NCI-H2196 (cell line): ENCODE data around the gene RPP25.

ENCODE experiments used
- DNase-seq: peaks from one replicate; lab custom pipeline; 2025; ENCODE audit not compliant: unreplicated experiment; lab: John Stamatoyannopoulos, UW

Gene RPP25

GRCh38 chr15:74963213-74963612, 6.6 kb upstream of the RPP25 start:
- no peak for DNase-seq

DNA sequence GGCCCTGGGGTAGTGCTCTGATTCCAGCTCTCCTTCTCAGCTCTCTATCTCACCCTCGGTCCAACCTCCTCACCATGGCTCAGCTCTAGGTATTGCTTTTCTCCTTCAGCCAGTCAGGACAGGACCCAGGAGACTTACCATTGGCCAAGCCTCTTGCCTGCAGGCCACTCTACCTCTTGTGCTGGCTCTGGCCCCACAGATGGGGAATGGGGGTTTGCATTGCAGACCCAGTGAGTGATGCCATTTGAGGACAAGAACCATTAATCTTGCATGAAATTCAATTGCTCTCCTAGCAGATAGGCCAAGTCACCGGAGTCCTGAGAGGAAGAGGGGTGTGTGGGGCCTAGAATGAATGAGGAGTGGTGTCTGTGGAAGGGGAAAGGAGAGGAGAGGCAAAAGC, 6.1 kb upstream of the RPP25 start:
- DNase-seq: no peak

DNA sequence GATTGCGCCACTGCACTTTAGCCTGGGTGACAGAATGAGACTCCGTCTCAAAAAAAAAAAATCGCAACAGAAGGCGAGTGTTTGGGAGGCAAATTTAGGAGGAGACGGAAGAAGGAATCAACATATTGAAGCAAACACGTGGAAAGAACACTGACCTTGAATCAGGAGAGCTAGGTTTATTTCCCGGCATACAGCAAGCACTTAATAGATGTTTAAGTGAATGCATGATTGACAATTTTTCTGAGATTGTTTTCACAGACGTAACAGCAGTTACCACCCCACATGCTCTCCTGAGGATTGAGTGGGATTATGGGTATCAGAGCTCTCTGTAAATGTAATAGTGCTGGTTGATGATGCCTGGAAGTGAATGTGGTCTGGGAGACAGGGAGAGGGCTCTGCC, 5.6 kb upstream of the RPP25 start:
- no peak for DNase-seq

DNA sequence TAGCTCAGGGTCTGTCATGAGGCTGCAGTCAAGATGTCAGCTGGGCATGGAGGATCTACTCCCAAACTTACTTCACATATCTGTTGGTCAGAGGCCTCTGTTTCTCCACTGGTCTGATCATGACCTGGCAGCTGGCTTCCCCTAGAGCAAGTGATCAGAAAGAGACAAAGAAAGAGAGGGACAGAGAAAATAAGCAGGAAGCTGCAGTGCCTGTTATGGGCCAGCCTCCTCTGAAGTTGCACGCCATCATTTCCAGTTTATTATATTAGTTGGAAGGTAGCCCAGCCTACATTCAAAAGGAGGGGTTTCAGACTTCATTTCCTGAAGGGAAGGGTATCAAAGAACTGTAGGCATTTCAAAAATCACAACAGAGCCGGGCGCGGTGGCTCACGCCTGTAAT, 5.0 kb upstream of the RPP25 start:
- peak; percentile 24 for DNase-seq

- no peak for DNase-seq
Observed at GRCh38 chr15:74960995-74961588, 4.5 kb upstream of the RPP25 start.

GRCh38 chr15:74960286-74960685, 3.7 kb upstream of the RPP25 start:
- no peak for DNase-seq

GRCh38 chr15:74959586-74959939, 3.0 kb upstream of the RPP25 start:
- no peak for DNase-seq

DNA sequence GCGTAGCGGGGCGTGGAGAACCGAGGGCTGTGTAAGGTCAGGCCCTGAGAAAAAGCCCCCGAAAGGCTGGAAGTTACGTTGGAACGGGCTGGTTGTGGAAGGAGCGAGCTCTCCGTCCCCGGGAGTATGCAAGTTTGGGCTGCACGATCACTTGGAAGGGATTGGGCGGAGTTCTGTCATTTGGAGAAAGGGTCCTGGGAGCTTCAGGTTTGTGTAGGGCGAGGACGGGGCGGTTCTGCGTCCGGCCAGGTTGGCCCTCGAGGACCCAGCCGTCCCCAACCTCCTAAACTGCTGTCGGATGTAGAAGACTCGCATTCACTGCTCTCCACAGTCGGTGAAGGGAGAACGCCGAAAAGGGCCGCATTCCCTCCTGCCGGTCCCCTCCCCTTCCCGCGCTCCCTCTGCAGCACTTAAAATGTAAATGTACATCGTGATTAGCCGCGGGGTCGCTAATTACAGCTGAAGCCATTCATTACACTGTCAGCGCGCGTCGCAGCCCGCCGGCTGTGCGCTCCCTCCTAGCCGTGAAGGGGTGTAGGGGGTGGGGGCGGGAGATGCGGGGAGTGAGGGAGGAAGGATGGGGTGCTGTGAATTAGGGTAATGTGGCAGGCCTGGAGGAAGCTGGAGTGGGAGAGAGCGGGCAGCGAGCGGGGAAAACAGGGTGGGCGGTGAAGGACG, 2.5 kb upstream of the RPP25 start:
- no peak for DNase-seq

- no peak for DNase-seq
Observed at GRCh38 chr15:74958320-74958907, 1.8 kb upstream of the RPP25 start.

- no peak for DNase-seq
Observed at GRCh38 chr15:74957476-74958035, 984 bp upstream of the RPP25 start.

- DNase-seq: peak; percentile 51
Observed at GRCh38 chr15:74955796-74956647, 550 bp downstream of the RPP25 start.

GRCh38 chr15:74955017-74955416, 1.6 kb downstream of the RPP25 start:
- no peak for DNase-seq

- DNase-seq: no peak
Observed at GRCh38 chr15:74954515-74954914, 2.1 kb downstream of the RPP25 start.

DNA sequence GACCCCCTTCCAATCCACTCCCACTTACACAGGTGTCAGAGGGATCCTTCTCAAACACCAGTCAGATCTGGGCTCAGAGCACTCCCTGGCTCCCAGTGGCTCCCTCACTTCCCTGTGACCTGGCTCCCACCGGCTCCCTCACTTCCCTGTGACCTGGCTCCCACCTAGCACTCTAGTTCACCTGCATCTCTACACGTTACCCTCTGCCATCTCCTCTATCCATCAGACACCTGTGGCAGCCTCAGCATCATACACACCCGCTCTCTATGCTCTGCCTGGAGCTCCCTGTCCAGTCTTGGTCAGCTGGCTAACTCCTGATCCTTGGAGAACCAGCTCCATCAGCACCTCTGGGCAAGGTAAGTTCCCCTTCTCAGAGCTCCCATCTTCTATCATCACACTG, 5.6 kb downstream of the RPP25 start:
- no peak for DNase-seq

DNA sequence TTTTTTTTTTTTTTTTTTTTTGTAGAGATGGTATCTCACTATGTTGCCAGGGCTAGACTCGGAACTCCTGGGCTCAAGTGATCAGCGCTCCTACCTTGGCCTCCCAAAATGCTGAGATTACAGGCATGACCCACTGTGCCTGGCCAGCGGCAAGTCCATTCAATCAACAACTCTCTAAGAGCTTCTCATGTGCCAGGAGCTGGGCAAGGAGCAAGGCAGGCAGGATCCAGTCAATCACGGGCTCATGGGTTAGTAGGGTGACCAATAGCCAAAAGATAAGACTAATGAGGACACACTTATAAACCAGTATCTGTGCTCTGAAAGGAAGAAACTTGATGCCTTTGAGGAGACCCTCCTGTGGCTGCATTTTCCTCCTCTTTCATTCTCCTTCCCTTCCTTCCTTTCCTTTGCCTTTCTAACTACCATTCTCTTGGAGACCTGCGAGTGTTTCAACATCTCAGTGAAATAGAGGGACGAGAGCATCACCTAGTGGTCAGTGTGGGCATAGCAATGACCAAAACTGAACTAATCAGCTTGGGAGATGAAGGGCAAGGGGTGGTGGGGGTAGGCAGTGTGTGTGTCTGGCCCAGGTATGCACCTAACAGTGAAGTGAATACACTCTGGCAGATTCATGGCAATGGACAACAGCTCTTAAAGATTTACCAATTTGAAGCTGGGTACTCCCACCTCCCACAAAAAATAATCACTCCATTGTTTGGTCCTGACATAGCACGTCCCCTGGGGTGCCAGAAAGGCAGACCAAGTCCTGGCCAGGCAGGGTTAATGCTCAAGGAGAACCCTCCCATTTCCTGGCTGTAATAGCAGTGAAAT, 6.3 kb downstream of the RPP25 start:
- peak; percentile 67 for DNase-seq

DNA sequence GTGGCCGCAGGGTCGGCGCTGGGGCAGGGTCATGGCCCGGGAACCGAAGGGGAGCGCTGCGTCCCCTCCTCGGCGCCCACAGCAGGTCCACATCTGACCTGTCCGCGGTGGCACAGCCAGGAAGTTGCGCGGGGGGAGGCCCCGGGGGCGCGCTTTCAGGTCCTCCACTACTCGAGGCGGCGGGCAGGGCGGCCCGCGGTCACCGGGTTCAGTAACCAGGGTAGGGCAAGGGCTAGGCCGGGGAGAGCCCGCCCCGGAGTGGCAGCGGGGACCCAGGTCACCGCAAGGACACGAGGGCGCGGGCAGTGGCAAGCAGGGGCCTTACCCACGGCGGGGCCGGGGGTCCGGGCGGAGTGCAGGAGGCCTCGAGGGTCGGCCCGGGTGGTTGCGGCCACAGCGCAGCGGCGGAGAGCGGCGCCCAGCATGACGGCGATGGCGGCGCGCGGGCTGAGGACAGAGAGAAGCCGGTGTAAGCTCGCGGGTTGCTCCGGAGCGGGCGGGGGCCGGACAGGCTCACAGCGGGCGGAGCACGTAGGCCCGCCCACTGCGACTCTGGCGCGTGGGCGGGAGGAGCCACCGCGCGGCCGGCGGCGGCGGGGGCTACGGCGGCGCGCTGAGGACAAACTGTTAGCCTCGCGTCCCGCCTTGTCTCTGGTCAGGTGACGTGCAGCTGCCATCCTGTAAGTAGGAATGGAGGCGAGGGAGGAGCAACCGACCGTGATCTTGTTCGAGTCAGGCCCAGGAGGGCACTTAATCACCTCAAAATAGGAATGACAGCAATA, 18.8 kb downstream of the RPP25 start, which contains the start of gene COX5A:
COX5A (minus strand) TSS at position 484 of the 782 bp plus-strand sequence; CDS start at position 425, 59 bp downstream.
- DNase-seq: peak; percentile 83

GRCh38 chr15:74937272-74937589, 19.3 kb downstream of the RPP25 start:
- DNase-seq: peak; percentile 21

GRCh38 chr15:74935193-74935592, 21.4 kb downstream of the RPP25 start:
- peak; percentile 7 for DNase-seq

DNA sequence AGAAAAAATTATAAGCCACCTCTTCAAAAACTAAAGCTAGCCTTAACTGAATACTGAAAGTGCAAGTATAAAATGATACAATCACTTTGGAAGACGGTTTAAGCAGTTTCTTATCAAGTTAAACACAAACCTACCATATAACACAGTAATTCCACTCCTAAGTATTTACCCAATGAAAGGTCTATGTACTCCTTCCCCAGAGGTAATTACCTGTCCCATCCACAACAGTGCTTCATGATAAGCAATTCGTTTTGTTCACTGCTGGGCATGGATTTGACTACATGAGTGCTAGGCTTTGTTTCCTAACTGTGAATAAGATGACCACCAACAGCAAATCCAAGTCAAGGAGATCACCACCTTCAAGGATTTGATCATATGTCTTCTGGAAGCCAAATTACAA, 23.0 kb downstream of the RPP25 start:
- no peak for DNase-seq

- no peak for DNase-seq
Observed at GRCh38 chr15:74928771-74929198, 27.8 kb downstream of the RPP25 start.
